Caco-2 (cell line): ENCODE results near the gene CRB2. TPM values are rescaled to one million over a fixed set of nuclear protein-coding genes. Genes with fewer than 3 reads are reported as not detected.

Source experiments
- BruUV-seq: library from RNA; stranded (reverse); fragments of 400-500 nt; replicated peaks from 2 replicates; lab custom pipeline; 2021; lab: Mats Ljungman, UMichigan
- CTCF ChIA-PET: fragments of 300-600 bp; sonication (Branson Sonifier 250); formaldehyde crosslinking; loops from one replicate; lab custom pipeline; 2022; ENCODE audit warnings: antibody characterized with exemption; lab: Charles Lee
- POLR2A ChIA-PET: fragments of 300-600 bp; sonication (Branson Sonifier 250); formaldehyde crosslinking; loops from one replicate; lab custom pipeline; 2022; ENCODE audit warnings: antibody characterized with exemption; lab: Charles Lee
- DNase-seq, 2 experiments: peaks; one replicate each; pipeline versions ENCODE4 v3.0.0 to v3.0.0-alpha.2; 2020 to 2022
- H3K27me3 ChIP-seq: replicated peaks from 2 replicates; pipeline ENCODE4 v1.6.0; 2011; ENCODE audit warnings: low read length; ENCODE audit not compliant: control insufficient read depth, insufficient read depth
- H3K36me3 ChIP-seq: 2 replicates; pipeline ENCODE4 v1.5.1; 2011; ENCODE audit warnings: low read length; ENCODE audit not compliant: control insufficient read depth, insufficient read depth
- H3K4me1 ChIP-seq: fragments of 250-450 bp; sonication (Bioruptor Pico); 2 replicates; pipeline ENCODE4 v1.5.1; 2020; ENCODE audit warnings: mild to moderate bottlenecking
- H3K4me3 ChIP-seq: 2 replicates; pipeline ENCODE4 v1.5.1; 2011; ENCODE audit warnings: low read depth, mild to moderate bottlenecking, control low read depth, low read length
- H3K9me3 ChIP-seq: fragments of 250-450 bp; sonication (Bioruptor Pico); 2 replicates; pipeline ENCODE4 v1.5.1; 2020; ENCODE audit warnings: mild to moderate bottlenecking, moderate library complexity
- H3K27ac Mint-ChIP-seq: one replicate; pipeline ENCODE4 v1.8.0; 2022; ENCODE audit warnings: mixed read lengths; ENCODE audit not compliant: unreplicated experiment
- H3K27me3 Mint-ChIP-seq: one replicate; pipeline ENCODE4 v1.8.0; 2022; ENCODE audit warnings: mixed read lengths; ENCODE audit not compliant: insufficient read depth, unreplicated experiment
- H3K36me3 Mint-ChIP-seq: one replicate; pipeline ENCODE4 v1.8.0; 2022; ENCODE audit warnings: mild to moderate bottlenecking, mixed read lengths; ENCODE audit not compliant: insufficient read depth, unreplicated experiment
- H3K4me1 Mint-ChIP-seq: one replicate; pipeline ENCODE4 v1.8.0; 2022; ENCODE audit warnings: low read depth, mixed read lengths; ENCODE audit not compliant: unreplicated experiment
- H3K4me3 Mint-ChIP-seq: one replicate; pipeline ENCODE4 v1.8.0; 2022; ENCODE audit warnings: mild to moderate bottlenecking, moderate library complexity, mixed read lengths; ENCODE audit not compliant: unreplicated experiment
- H3K9me3 Mint-ChIP-seq: one replicate; pipeline ENCODE4 v1.8.0; 2022; ENCODE audit warnings: mixed read lengths; ENCODE audit not compliant: unreplicated experiment
- intact Hi-C: fragments of 100-400 bp; cut with micrococcal nuclease; formaldehyde crosslinking; loops from one replicate; pipeline ENCODE4 v1.10.0; 2022; ENCODE audit not compliant: unreplicated experiment
- total RNA-seq: library from RNA; stranded (reverse); gene quantifications from 2 replicates; pipeline ENCODE4 v1.2.3, GENCODE V29; 2022
- TF ChIP-seq, protein P1 (sequence below), 2 experiments: fragments of 200-600 bp in 1 of 2; IDR thresholded peaks; 1 replicate in 1 of 2; 2 replicates in 1 of 2; pipeline versions ENCODE4 v1.5.1 to v1.8.0; 2011 to 2022; ENCODE audit warnings: antibody characterized with exemption in 1 of 2, control low read depth in 1 of 2, inconsistent platforms in 1 of 2, low read depth in 1 of 2, low read length in 1 of 2, mild to moderate bottlenecking in 1 of 2, moderate library complexity in 1 of 2; ENCODE audit not compliant: insufficient read depth in 1 of 2, severe bottlenecking in 1 of 2, unreplicated experiment in 1 of 2

The CRB2 gene
- total RNA-seq, 1 experiment from 2014 or later: 0.34 TPM

DNA sequence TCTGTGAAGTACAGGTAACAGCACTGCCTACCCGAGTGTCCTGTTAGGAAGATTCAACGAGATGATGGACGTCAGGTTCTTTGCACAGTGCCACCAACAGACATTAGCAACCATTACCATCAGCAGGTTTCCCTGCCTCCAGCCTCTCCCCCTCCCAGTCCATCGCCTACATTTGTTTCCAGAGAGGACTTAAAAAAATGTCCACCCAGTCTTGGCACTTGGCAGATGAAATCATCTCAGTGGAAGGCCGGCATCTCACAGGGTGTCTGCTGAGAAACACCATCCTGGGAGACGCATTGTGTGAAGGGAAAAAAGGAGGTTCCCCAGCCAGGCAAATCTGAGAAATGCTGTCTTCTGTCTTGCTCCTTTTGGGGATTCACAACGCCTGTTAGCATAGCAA is 58.2 kb downstream of the CRB2 start:
- H3K4me3 Mint-ChIP-seq: no peak overlapping the region
- no peaks in the 10 kb centered on the region for H3K4me1 Mint-ChIP-seq
- Histone ChIP-seq H3K9me3 (no peaks in the 10 kb centered on the region), H3K36me3 (no peaks in the 10 kb centered on the region), H3K27me3 (no peaks in the 10 kb centered on the region), H3K4me1 (no peaks in the 10 kb centered on the region), H3K4me3 (no peak overlapping the region)
- intact Hi-C loops: no loop called here
- H3K27me3 Mint-ChIP-seq: no peaks in the 10 kb centered on the region
- H3K9me3 Mint-ChIP-seq: no peaks in the 10 kb centered on the region
- no peak for DNase-seq
- H3K36me3 Mint-ChIP-seq: peaks cover 9% of the 10 kb centered on the region
- ChIA-PET POLR2A (no interaction called here), CTCF (no interaction called here)
- H3K27ac Mint-ChIP-seq: no peak overlapping the region
- BruUV-seq: no TSS peak
- TF ChIP-seq, protein P1, sequence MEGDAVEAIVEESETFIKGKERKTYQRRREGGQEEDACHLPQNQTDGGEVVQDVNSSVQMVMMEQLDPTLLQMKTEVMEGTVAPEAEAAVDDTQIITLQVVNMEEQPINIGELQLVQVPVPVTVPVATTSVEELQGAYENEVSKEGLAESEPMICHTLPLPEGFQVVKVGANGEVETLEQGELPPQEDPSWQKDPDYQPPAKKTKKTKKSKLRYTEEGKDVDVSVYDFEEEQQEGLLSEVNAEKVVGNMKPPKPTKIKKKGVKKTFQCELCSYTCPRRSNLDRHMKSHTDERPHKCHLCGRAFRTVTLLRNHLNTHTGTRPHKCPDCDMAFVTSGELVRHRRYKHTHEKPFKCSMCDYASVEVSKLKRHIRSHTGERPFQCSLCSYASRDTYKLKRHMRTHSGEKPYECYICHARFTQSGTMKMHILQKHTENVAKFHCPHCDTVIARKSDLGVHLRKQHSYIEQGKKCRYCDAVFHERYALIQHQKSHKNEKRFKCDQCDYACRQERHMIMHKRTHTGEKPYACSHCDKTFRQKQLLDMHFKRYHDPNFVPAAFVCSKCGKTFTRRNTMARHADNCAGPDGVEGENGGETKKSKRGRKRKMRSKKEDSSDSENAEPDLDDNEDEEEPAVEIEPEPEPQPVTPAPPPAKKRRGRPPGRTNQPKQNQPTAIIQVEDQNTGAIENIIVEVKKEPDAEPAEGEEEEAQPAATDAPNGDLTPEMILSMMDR (IDR thresholded peaks at IDR 0.05; ENCODE audit: insufficient read depth in 1 of 2, low read depth in 1 of 2, low read length in 1 of 2, severe bottlenecking in 1 of 2, unreplicated experiment in 1 of 2): no peak

GRCh38 chr9:123414936-123415930 is 59.2 kb downstream of the CRB2 start:
- TF ChIP-seq, protein P1 (IDR thresholded peaks at IDR 0.05; ENCODE audit: insufficient read depth in 1 of 2, low read depth in 1 of 2, low read length in 1 of 2, severe bottlenecking in 1 of 2, unreplicated experiment in 1 of 2): no peak
- H3K27ac Mint-ChIP-seq: no peak overlapping the region
- H3K36me3 Mint-ChIP-seq: peaks cover 17% of the 10 kb centered on the region
- ChIA-PET CTCF (no interaction called here), POLR2A (no interaction called here)
- no peaks in the 10 kb centered on the region for H3K27me3 Mint-ChIP-seq
- no TSS peak for BruUV-seq
- Histone ChIP-seq H3K9me3 (no peaks in the 10 kb centered on the region), H3K4me1 (no peaks in the 10 kb centered on the region), H3K36me3 (no peaks in the 10 kb centered on the region), H3K4me3 (no peak overlapping the region), H3K27me3 (no peaks in the 10 kb centered on the region)
- DNase-seq: no peak
- intact Hi-C loops: no loop called here
- no peaks in the 10 kb centered on the region for H3K9me3 Mint-ChIP-seq
- no peak overlapping the region for H3K4me3 Mint-ChIP-seq
- H3K4me1 Mint-ChIP-seq: no peaks in the 10 kb centered on the region

GRCh38 chr9:123416176-123416575 is 60.2 kb downstream of the CRB2 start:
- TF ChIP-seq, protein P1 (IDR thresholded peaks at IDR 0.05; ENCODE audit: insufficient read depth in 1 of 2, low read depth in 1 of 2, low read length in 1 of 2, severe bottlenecking in 1 of 2, unreplicated experiment in 1 of 2): no peak
- no TSS peak for BruUV-seq
- CTCF ChIA-PET: no interaction called here
- POLR2A ChIA-PET: no interaction called here
- no peaks in the 10 kb centered on the region; the same call in 1 of the 2 replicates for H3K36me3 ChIP-seq
- Mint-ChIP-seq H3K36me3 (peaks cover 17% of the 10 kb centered on the region), H3K9me3 (no peaks in the 10 kb centered on the region), H3K27me3 (no peaks in the 10 kb centered on the region), H3K27ac (no peak overlapping the region), H3K4me1 (no peaks in the 10 kb centered on the region), H3K4me3 (no peak overlapping the region)
- H3K27me3 ChIP-seq: no peaks in the 10 kb centered on the region
- no peak overlapping the region for H3K4me3 ChIP-seq
- DNase-seq: no peak
- H3K9me3 ChIP-seq: no peaks in the 10 kb centered on the region
- no peaks in the 10 kb centered on the region for H3K4me1 ChIP-seq
- intact Hi-C loops: no loop called here
